GM19351 (cell line): ENCODE data around the gene MYOZ3.

Source experiments
- ATAC-seq: cut with Tn5 transposase; IDR thresholded peaks from one replicate; pipeline ENCODE4 v1.9.1; 2021; ENCODE audit warnings: mild to moderate bottlenecking, moderate library complexity; ENCODE audit not compliant: unreplicated experiment

MYOZ3 gene

GRCh38 chr5:150642567-150642927 is 18.5 kb upstream of the MYOZ3 start:
- no peak for ATAC-seq

GRCh38 chr5:150642991-150643710 is 17.9 kb upstream of the MYOZ3 start:
- no peak for ATAC-seq

GRCh38 chr5:150644058-150644457 is 17.0 kb upstream of the MYOZ3 start:
- no peak for ATAC-seq

GRCh38 chr5:150644514-150644913 is 16.5 kb upstream of the MYOZ3 start:
- no peak for ATAC-seq

- ATAC-seq: no peak
Measured at GRCh38 chr5:150645070-150645700, 15.9 kb upstream of the MYOZ3 start.

- no peak for ATAC-seq
Measured at GRCh38 chr5:150647275-150648251, 13.5 kb upstream of the MYOZ3 start.

GRCh38 chr5:150648294-150649107 is 12.6 kb upstream of the MYOZ3 start:
- ATAC-seq: no peak

GRCh38 chr5:150649108-150650020 is 11.7 kb upstream of the MYOZ3 start:
- ATAC-seq: no peak

GRCh38 chr5:150650021-150651006 is 10.7 kb upstream of the MYOZ3 start:
- no peak for ATAC-seq

GRCh38 chr5:150651382-150651781 is 9.7 kb upstream of the MYOZ3 start:
- no peak for ATAC-seq

- ATAC-seq: no peak
Measured at GRCh38 chr5:150651924-150652671, 9.0 kb upstream of the MYOZ3 start.

- ATAC-seq: no peak
Measured at GRCh38 chr5:150653145-150653761, 7.8 kb upstream of the MYOZ3 start.

GRCh38 chr5:150653762-150654556 is 7.1 kb upstream of the MYOZ3 start:
- no peak for ATAC-seq

- ATAC-seq: no peak
Measured at GRCh38 chr5:150655221-150655620, 5.8 kb upstream of the MYOZ3 start.

- ATAC-seq: peak; percentile 70
Measured at GRCh38 chr5:150656191-150657132, 4.6 kb upstream of the MYOZ3 start.
